Upper lobe of left lung (tissue), 4 donors: ENCODE data around the gene HUNK.

Experiments used
- CTCF ChIP-seq, 6 experiments: fragments of 450-650 bp in 4 of 6; fragments of 200-600 bp in 2 of 6; sonication (generic) in 2 of 6; IDR thresholded peaks; one replicate each; pipeline ENCODE4 v1.5.1; 2016 to 2019; ENCODE audit warnings: antibody characterized with exemption in 6 of 6
- EP300 ChIP-seq, 4 donors: sonication (generic); formaldehyde crosslinking; IDR thresholded peaks; one replicate each; pipeline ENCODE4 v1.5.1; 2017; ENCODE audit warnings: antibody characterized with exemption in 4 of 4, control low read depth in 2 of 4
- POLR2A ChIP-seq, 4 donors: fragments of 450-650 bp; IDR thresholded peaks; one replicate each; pipeline ENCODE4 v1.5.1; 2016 to 2017; ENCODE audit warnings: antibody characterized with exemption in 4 of 4, mild to moderate bottlenecking in 2 of 4
- POLR2AphosphoS5 ChIP-seq, 2 donors: sonication (generic); formaldehyde crosslinking; IDR thresholded peaks; one replicate each; pipeline ENCODE4 v1.5.1; 2017; ENCODE audit warnings: antibody characterized with exemption in 2 of 2

GRCh38 chr21:31850886-31851285 is 21.9 kb upstream of the HUNK start:
- TF ChIP-seq POLR2A (IDR thresholded peaks at IDR 0.05) (no peak), POLR2AphosphoS5 (IDR thresholded peaks at IDR 0.05) (no peak), CTCF (IDR thresholded peaks at IDR 0.05) (no peak), EP300 (IDR thresholded peaks at IDR 0.05) (no peak)
